Measurements from ENCODE around the gene OVOL2.

DNA sequence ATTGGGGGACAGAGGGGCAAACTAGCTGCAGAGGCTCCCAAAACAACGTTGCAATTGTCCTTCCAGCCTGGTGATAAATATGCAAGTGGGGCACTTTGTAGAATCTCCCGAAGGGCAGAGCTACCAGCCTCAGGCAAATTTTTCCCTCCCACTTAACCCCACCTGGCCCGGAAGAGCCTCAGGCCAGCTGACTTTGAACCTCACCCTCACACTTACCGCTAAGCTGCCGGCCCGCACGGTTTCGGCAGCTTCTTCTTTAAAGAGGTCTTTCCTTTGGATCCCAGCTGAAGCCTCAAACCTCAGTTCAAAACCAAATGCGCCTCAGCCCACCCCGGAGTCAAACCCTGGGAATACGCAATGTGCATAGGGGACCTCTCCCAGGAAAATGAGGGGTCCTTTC, 2.5 kb downstream of the OVOL2 start:
- TF ChIP-seq, protein P1, sequence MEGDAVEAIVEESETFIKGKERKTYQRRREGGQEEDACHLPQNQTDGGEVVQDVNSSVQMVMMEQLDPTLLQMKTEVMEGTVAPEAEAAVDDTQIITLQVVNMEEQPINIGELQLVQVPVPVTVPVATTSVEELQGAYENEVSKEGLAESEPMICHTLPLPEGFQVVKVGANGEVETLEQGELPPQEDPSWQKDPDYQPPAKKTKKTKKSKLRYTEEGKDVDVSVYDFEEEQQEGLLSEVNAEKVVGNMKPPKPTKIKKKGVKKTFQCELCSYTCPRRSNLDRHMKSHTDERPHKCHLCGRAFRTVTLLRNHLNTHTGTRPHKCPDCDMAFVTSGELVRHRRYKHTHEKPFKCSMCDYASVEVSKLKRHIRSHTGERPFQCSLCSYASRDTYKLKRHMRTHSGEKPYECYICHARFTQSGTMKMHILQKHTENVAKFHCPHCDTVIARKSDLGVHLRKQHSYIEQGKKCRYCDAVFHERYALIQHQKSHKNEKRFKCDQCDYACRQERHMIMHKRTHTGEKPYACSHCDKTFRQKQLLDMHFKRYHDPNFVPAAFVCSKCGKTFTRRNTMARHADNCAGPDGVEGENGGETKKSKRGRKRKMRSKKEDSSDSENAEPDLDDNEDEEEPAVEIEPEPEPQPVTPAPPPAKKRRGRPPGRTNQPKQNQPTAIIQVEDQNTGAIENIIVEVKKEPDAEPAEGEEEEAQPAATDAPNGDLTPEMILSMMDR (IDR thresholded peaks at IDR 0.05): no peak
- no peak for TF ChIP-seq POLR2A (IDR thresholded peaks at IDR 0.05)
